ENCODE measurements around the gene BRAP. TPM values are rescaled to one million over a fixed set of nuclear protein-coding genes. Genes with fewer than 3 reads are reported as not detected.
"Not testable (repeated sequence)": the region's sequence is repeated elsewhere in the genome, so short reads cannot be mapped to it uniquely, and the experiment has no call there.

BRAP gene
- total RNA-seq: 18.8 TPM
- polyA plus RNA-seq: 10.6 TPM

DNA sequence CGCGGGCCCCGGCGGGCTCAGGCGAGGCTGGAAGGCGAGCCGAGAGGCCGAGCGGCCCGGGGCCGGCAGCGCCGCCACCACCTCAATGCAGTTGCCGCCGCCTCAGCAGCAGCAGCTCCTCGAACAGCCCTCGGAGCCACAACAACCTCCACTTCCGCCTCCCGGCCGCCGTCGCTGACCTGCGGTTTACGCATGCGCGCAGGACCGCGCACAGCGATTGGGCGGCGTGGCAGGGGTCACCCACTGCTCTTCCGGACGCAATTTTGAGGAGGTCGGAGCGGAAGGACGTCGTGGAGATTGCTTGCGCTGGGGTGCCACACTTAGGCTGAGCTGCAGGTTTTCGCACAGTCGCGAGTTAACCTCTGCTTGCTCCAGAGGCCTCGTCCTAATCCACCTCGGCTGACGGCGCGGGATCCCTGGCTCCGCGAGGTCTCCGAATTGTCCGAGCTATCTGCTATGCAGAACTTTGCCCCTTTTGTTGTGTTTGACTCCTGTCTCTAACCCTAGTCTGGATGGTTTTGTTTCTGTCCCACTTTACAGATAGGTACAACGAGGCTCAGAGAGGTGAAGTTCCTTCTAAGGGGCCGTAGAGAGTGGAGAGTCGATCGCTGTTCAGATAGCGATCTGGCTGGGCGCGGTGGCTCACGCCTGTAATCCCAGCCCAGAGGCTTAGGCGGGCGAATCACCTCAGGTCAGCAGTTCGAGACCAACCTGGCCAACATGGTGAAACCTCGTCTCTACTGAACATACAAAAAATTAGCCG lies at the start of gene BRAP, which contains the start of gene ACAD10:
Gene BRAP (minus strand): TSS at position 146 of the 763 bp plus-strand sequence. CDS start 164 bp downstream, outside the sequence.
Gene ACAD10 (plus strand): TSS at position 243 of the 763 bp plus-strand sequence. CDS start 6,657 bp downstream, outside the sequence.
- peak; percentile 77 for DNase-seq (ENCODE audit: extremely low spot score)
- H3K27ac ChIP-seq (ENCODE audit: low read depth): peak within 1 kb of the TSS; percentile 51

DNA sequence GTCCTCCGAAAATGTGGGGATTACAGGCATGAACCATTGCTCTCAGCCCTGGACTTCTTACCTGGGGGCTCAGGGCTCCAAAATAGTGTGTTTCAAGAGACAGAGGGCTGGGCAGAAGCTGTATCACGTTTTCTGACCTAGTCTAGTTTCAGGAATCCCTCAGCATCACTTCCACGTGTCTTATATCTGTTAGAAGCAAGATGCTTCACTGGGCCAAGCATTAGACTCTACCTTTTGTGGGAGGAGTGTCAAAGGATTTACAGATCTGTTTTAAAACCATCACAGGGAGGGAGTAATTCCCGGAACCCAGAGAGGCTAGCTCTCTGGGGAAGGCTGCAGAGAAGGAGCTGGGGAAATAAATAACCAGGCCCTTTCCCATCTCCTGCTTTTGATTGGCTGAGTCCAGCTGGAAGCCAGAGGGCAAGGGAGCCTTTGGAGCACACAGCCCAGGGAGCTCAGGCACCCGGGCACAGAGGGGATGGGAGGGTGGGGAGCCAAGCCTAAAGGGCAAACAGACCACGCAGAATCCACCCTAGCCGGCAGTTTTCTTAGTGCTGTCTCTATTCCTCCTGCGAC lies 47.7 kb upstream of the BRAP start:
- Histone ChIP-seq H3K4me1 (ENCODE audit: insufficient read depth) (no peaks in the 10 kb centered on the region), H3K27ac (ENCODE audit: low read depth) (no peak overlapping the region), H3K4me3 (ENCODE audit: low read depth, low read length) (no peak overlapping the region), H3K36me3 (ENCODE audit: insufficient read depth) (peaks cover 10% of the 10 kb centered on the region)
- no peak for DNase-seq (ENCODE audit: extremely low spot score)
- WGBS: 86% methylated on average over 8 of the region's 8 CpGs

More for the DNA sequence above, at the start of gene BRAP, which contains the start of gene ACAD10:
- Histone ChIP-seq H3K36me3 (ENCODE audit: insufficient read depth) (no peaks in the 10 kb centered on the region), H3K4me3 (ENCODE audit: low read depth, low read length) (peak within 1 kb of the TSS; percentile 99), H3K4me1 (ENCODE audit: insufficient read depth) (peaks cover 2% of the 10 kb centered on the region)
- under 1% methylated on average over 63 of the region's 63 CpGs for WGBS

DNA sequence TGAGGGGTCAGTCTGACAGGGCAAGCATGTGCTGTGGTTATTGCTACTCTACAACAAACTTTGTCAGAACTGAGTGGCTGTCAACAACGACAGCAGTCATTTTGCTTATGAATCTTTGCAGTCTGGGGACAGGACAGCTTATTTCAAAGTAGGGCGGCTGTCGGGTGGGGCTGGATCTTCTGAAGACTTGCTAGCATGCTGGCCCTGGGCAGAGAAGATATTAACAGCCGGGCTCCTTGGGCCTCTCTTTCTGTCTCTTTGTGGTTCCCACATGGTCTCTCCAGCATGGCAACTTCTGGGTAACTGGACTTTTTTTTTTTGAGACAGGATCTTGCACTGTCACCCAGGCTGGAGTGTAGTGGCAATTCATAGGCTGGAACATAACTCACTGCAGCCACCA lies 47.0 kb upstream of the BRAP start:
- Histone ChIP-seq H3K4me3 (ENCODE audit: low read depth, low read length) (no peak overlapping the region), H3K36me3 (ENCODE audit: insufficient read depth) (peaks cover 10% of the 10 kb centered on the region), H3K4me1 (ENCODE audit: insufficient read depth) (no peaks in the 10 kb centered on the region), H3K27ac (ENCODE audit: low read depth) (no peak overlapping the region)
- DNase-seq (ENCODE audit: extremely low spot score): no peak
- WGBS: 89% methylated on average over 4 of the region's 4 CpGs

DNA sequence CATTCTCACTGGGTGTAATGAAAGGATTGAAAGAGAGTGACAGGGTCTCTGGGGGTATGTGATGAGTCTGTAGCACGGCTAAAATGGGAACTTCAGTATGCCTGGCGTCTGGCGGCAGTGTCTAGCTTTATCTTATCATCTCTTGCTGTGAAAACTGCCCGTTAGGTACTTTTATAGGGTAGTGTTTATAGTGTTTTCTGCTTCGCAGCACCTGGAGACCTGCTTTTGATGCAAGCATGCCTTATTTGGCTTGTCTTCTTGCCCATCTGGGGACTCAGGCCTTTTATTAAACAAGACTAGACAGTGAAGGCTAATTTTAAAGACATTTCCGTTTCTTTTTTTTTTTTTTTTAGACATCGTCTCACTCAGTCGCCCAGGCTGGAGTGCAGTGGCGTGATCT lies 44.7 kb upstream of the BRAP start:
- Histone ChIP-seq H3K4me1 (ENCODE audit: insufficient read depth) (no peaks in the 10 kb centered on the region), H3K4me3 (ENCODE audit: low read depth, low read length) (no peak overlapping the region), H3K27ac (ENCODE audit: low read depth) (no peak overlapping the region), H3K36me3 (ENCODE audit: insufficient read depth) (peaks cover 6% of the 10 kb centered on the region)
- WGBS: 78% methylated on average over 9 of the region's 9 CpGs
- DNase-seq (ENCODE audit: extremely low spot score): no peak

- Histone ChIP-seq H3K4me1 (ENCODE audit: insufficient read depth) (no peaks in the 10 kb centered on the region), H3K36me3 (ENCODE audit: insufficient read depth) (peaks cover 3% of the 10 kb centered on the region), H3K4me3 (ENCODE audit: low read depth, low read length) (no peak overlapping the region), H3K27ac (ENCODE audit: low read depth) (no peak overlapping the region)
- WGBS: 99% methylated on average over 2 of the region's 2 CpGs
- DNase-seq (ENCODE audit: extremely low spot score): no peak
Measured at GRCh38 chr12:111728795-111729194, 43.0 kb upstream of the BRAP start.

- not testable (repeated sequence) for H3K4me1 ChIP-seq (ENCODE audit: insufficient read depth); H3K4me3 ChIP-seq (ENCODE audit: low read depth, low read length); H3K27ac ChIP-seq (ENCODE audit: low read depth); DNase-seq (ENCODE audit: extremely low spot score); H3K36me3 ChIP-seq (ENCODE audit: insufficient read depth)
- WGBS: 96% methylated on average over 46 of the region's 46 CpGs
Measured at GRCh38 chr12:111723646-111724360, 38.0 kb upstream of the BRAP start.

GRCh38 chr12:111720457-111720856 lies 34.7 kb upstream of the BRAP start:
- Histone ChIP-seq H3K4me1 (ENCODE audit: insufficient read depth) (no peaks in the 10 kb centered on the region), H3K27ac (ENCODE audit: low read depth) (no peak overlapping the region), H3K4me3 (ENCODE audit: low read depth, low read length) (no peak overlapping the region), H3K36me3 (ENCODE audit: insufficient read depth) (peaks cover 10% of the 10 kb centered on the region)
- WGBS: 77% methylated on average over 6 of the region's 6 CpGs
- no peak for DNase-seq (ENCODE audit: extremely low spot score)

GRCh38 chr12:111719316-111719715 lies 33.6 kb upstream of the BRAP start:
- not testable (repeated sequence) for H3K4me1 ChIP-seq (ENCODE audit: insufficient read depth); DNase-seq (ENCODE audit: extremely low spot score); H3K27ac ChIP-seq (ENCODE audit: low read depth); H3K4me3 ChIP-seq (ENCODE audit: low read depth, low read length)
- H3K36me3 ChIP-seq (ENCODE audit: insufficient read depth): peaks cover 10% of the 10 kb centered on the region
- 93% methylated on average over 10 of the region's 10 CpGs for WGBS

GRCh38 chr12:111715279-111715678 lies 29.5 kb upstream of the BRAP start:
- H3K27ac ChIP-seq (ENCODE audit: low read depth): no peak overlapping the region
- H3K36me3 ChIP-seq (ENCODE audit: insufficient read depth): peaks cover 16% of the 10 kb centered on the region
- no peak overlapping the region for H3K4me3 ChIP-seq (ENCODE audit: low read depth, low read length)
- H3K4me1 ChIP-seq (ENCODE audit: insufficient read depth): no peaks in the 10 kb centered on the region
- WGBS: 67% methylated on average over 4 of the region's 4 CpGs
- DNase-seq (ENCODE audit: extremely low spot score): no peak

DNA sequence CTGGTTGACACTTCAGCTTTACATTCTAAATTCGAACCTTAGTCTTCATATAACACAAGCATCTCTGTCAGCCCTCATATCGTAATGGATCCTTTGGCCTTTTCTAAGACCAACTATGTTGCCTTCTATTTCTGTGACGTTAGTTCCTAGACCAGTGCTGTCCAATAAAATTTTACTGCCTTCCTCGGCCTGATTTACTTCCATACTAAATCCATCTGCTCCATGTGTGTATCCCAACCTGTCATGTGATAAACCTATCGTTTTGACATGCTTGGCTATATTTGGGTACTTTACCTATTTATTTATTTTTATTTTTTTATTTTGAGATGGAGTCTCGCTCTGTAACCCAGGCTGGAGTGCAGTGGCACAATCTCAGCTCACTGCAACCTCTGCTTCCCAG lies 20.4 kb upstream of the BRAP start:
- DNase-seq (ENCODE audit: extremely low spot score): no peak

DNA sequence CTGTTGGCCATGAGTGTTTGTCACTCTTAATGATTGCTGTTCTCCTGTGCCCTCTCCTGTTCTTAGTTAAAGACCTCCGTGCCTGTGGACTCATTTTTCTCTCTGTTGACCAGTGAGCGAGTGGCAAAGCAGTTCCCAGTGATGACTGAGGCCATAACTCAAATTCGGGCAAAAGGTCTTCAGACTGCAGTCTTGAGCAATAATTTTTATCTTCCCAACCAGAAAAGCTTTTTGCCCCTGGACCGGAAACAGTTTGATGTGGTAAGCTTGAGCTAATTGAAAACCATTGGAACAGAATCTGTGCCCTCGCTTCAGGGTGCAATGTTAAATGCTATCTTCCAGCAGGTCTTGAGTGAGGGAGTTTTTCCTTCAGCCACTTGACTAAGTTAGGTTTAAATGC lies 19.9 kb upstream of the BRAP start:
- no peak for DNase-seq (ENCODE audit: extremely low spot score)
- Histone ChIP-seq H3K36me3 (ENCODE audit: insufficient read depth) (peaks cover 7% of the 10 kb centered on the region), H3K4me3 (ENCODE audit: low read depth, low read length) (no peak overlapping the region), H3K27ac (ENCODE audit: low read depth) (no peak overlapping the region), H3K4me1 (ENCODE audit: insufficient read depth) (no peaks in the 10 kb centered on the region)
- 79% methylated on average over 5 of the region's 5 CpGs for WGBS

More for the DNA sequence above, 20.4 kb upstream of the BRAP start:
- Histone ChIP-seq H3K36me3 (ENCODE audit: insufficient read depth) (peaks cover 7% of the 10 kb centered on the region), H3K27ac (ENCODE audit: low read depth) (no peak overlapping the region), H3K4me3 (ENCODE audit: low read depth, low read length) (no peak overlapping the region), H3K4me1 (ENCODE audit: insufficient read depth) (no peaks in the 10 kb centered on the region)
- whole genome bisulfite sequencing: 57% methylated on average over 6 of the region's 6 CpGs

DNA sequence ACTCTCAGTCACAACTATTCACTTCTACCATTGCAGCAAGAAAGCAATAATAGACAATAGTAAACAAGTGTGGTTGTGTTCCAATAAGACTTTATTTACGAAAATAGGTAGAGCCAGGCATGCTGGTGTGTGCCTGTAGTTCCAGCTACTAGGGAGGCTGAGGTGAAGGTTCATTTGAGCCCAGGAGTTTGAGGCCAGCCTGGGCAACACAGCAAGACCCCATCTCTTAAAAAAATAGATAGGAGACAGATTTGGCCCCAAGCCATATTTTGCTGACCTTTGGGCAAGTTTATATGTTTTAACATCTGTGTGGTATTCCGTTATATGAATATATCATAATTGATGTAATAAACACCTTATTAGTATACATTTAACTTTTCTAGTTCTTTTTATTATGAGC lies 14.2 kb upstream of the BRAP start:
- 89% methylated on average over 2 of the region's 2 CpGs for WGBS
- H3K36me3 ChIP-seq (ENCODE audit: insufficient read depth): no peaks in the 10 kb centered on the region
- no peak overlapping the region for H3K4me3 ChIP-seq (ENCODE audit: low read depth, low read length)
- H3K27ac ChIP-seq (ENCODE audit: low read depth): no peak overlapping the region
- DNase-seq (ENCODE audit: extremely low spot score): no peak
- no peaks in the 10 kb centered on the region for H3K4me1 ChIP-seq (ENCODE audit: insufficient read depth)

- 95% methylated on average over 5 of the region's 5 CpGs for WGBS
Measured at GRCh38 chr12:111693818-111694217, 8.1 kb upstream of the BRAP start.

More at GRCh38 chr12:111693818-111694217, 8.1 kb upstream of the BRAP start:
- Histone ChIP-seq H3K4me1 (ENCODE audit: insufficient read depth) (no peaks in the 10 kb centered on the region), H3K36me3 (ENCODE audit: insufficient read depth) (peaks cover 4% of the 10 kb centered on the region), H3K4me3 (ENCODE audit: low read depth, low read length) (no peak overlapping the region), H3K27ac (ENCODE audit: low read depth) (no peak overlapping the region)
- no peak for DNase-seq (ENCODE audit: extremely low spot score)
